ENCODE measurements around the gene HIRA. TPM values are rescaled to one million over a fixed set of nuclear protein-coding genes. Genes with fewer than 3 reads are reported as not detected.

The HIRA gene
- total and polyA plus RNA-seq, 2 experiments from 2014 or later, result 9.4 to 58.3 TPM

GRCh38 chr22:19455585-19456370, 24.2 kb upstream of the HIRA start (continued):
- TF ChIP-seq ETS1 (IDR thresholded peaks at IDR 0.05) (no peak), CREB1 (CRISPR knock-in tag; IDR thresholded peaks at IDR 0.05; ENCODE audit: low read depth) (no peak), NANOG (IDR thresholded peaks at IDR 0.05; ENCODE audit: borderline replicate concordance) (no peak), EZH2phosphoT487 (IDR thresholded peaks at IDR 0.05; ENCODE audit: unreplicated experiment) (no peak), ZNF331 (CRISPR knock-in tag; IDR thresholded peaks at IDR 0.05; ENCODE audit: low read depth) (no peak)

GRCh38 chr22:19455033-19455432, 23.5 kb upstream of the HIRA start:
- no peak overlapping the region for H3K27ac Mint-ChIP-seq

GRCh38 chr22:19454156-19454555, 22.6 kb upstream of the HIRA start:
- Mint-ChIP-seq H3K4me1 (peaks cover 7% of the 10 kb centered on the region), H3K4me3 (no peak overlapping the region), H3K36me3 (ENCODE audit: low read depth) (peaks cover 77% of the 10 kb centered on the region), H3K27me3 (ENCODE audit: insufficient read depth, low read depth, poor library complexity) (peaks cover 2% of the 10 kb centered on the region), H3K9me3 (no peaks in the 10 kb centered on the region), H3K27ac (no peak overlapping the region)
- Histone ChIP-seq H3F3A (replicated peaks; ENCODE audit: low read depth) (0 out of 2 replicates have a peak, but pooled peaks cover 9% of the 10 kb centered on the region), H2AFZ (no peak overlapping the region), H3K4me3 (no peak overlapping the region), H3K9me2 (ENCODE audit: insufficient read depth) (no peaks in the 10 kb centered on the region), H3K4me2 (no peak overlapping the region), H3K36me3 (ENCODE audit: insufficient read depth) (peaks cover 38% of the 10 kb centered on the region), H3K27ac (ENCODE audit: low read depth) (no peak overlapping the region), H4K20me1 (replicated peaks; ENCODE audit: insufficient read depth) (peaks cover 17% of the 10 kb centered on the region), H3K79me2 (replicated peaks; ENCODE audit: insufficient read depth) (no peaks in the 10 kb centered on the region; the same call in 1 of the 2 replicates), H3K27me3 (ENCODE audit: insufficient read depth) (no peaks in the 10 kb centered on the region), H3K4me1 (ENCODE audit: insufficient read depth) (no peaks in the 10 kb centered on the region)
- no peak for DNase-seq (ENCODE audit: low spot score)
- no peak for ATAC-seq
- TF ChIP-seq ZNF331 (CRISPR knock-in tag; IDR thresholded peaks at IDR 0.05; ENCODE audit: low read depth) (no peak), STAT1 (IDR thresholded peaks at IDR 0.05; ENCODE audit: unreplicated experiment) (no peak), EZH2phosphoT487 (IDR thresholded peaks at IDR 0.05; ENCODE audit: unreplicated experiment) (no peak), NANOG (IDR thresholded peaks at IDR 0.05; ENCODE audit: borderline replicate concordance) (no peak), POLR2AphosphoS5 (IDR thresholded peaks at IDR 0.05; ENCODE audit: low read depth) (no peak), JUNB (IDR thresholded peaks at IDR 0.05; ENCODE audit: unreplicated experiment) (no peak), ETS1 (IDR thresholded peaks at IDR 0.05) (no peak), REST (IDR thresholded peaks at IDR 0.05; ENCODE audit: unreplicated experiment) (no peak), EZH2 (IDR thresholded peaks at IDR 0.05; ENCODE audit: low read depth, unreplicated experiment) (no peak), ZNF114 (CRISPR knock-in tag; IDR thresholded peaks at IDR 0.05) (no peak), CREB1 (CRISPR knock-in tag; IDR thresholded peaks at IDR 0.05; ENCODE audit: low read depth) (no peak)

More at GRCh38 chr22:19455033-19455432, 23.5 kb upstream of the HIRA start:
- H3K36me3 ChIP-seq (ENCODE audit: insufficient read depth), result peaks cover 38% of the 10 kb centered on the region
- Mint-ChIP-seq H3K36me3 (ENCODE audit: low read depth) (peaks cover 79% of the 10 kb centered on the region), H3K9me3 (no peaks in the 10 kb centered on the region), H3K4me3 (no peak overlapping the region), H3K27me3 (ENCODE audit: insufficient read depth, low read depth, poor library complexity) (peaks cover 2% of the 10 kb centered on the region), H3K4me1 (peaks cover 7% of the 10 kb centered on the region)
- H3K4me2 ChIP-seq, result no peak overlapping the region
- no peak overlapping the region for H3K27ac ChIP-seq (ENCODE audit: low read depth)
- no peak overlapping the region for H3K4me3 ChIP-seq
- H3K9me2 ChIP-seq (ENCODE audit: insufficient read depth), result no peaks in the 10 kb centered on the region
- ATAC-seq (no peak), DNase-seq (ENCODE audit: low spot score) (no peak)
- 0 out of 2 replicates have a peak, but pooled peaks cover 9% of the 10 kb centered on the region for H3F3A ChIP-seq (replicated peaks; ENCODE audit: low read depth)
- TF ChIP-seq ETS1 (IDR thresholded peaks at IDR 0.05) (no peak), EZH2phosphoT487 (IDR thresholded peaks at IDR 0.05; ENCODE audit: unreplicated experiment) (no peak), POLR2AphosphoS5 (IDR thresholded peaks at IDR 0.05; ENCODE audit: low read depth) (no peak), NANOG (IDR thresholded peaks at IDR 0.05; ENCODE audit: borderline replicate concordance) (no peak), JUNB (IDR thresholded peaks at IDR 0.05; ENCODE audit: unreplicated experiment) (no peak), CREB1 (CRISPR knock-in tag; IDR thresholded peaks at IDR 0.05; ENCODE audit: low read depth) (no peak), ZNF331 (CRISPR knock-in tag; IDR thresholded peaks at IDR 0.05; ENCODE audit: low read depth) (no peak)
- H4K20me1 ChIP-seq (replicated peaks; ENCODE audit: insufficient read depth), result peaks cover 10% of the 10 kb centered on the region
- no peaks in the 10 kb centered on the region for H3K27me3 ChIP-seq (ENCODE audit: insufficient read depth)
- no peak overlapping the region for H2AFZ ChIP-seq
- no peaks in the 10 kb centered on the region; the same call in 1 of the 2 replicates for H3K79me2 ChIP-seq (replicated peaks; ENCODE audit: insufficient read depth)
- no peaks in the 10 kb centered on the region for H3K4me1 ChIP-seq (ENCODE audit: insufficient read depth)
